ENCODE measurements around the gene BET1L. TPM values are rescaled to one million over a fixed set of nuclear protein-coding genes. Genes with fewer than 3 reads are reported as not detected.

BET1L gene
- total RNA-seq, 3 donors from 2014 or later (not counting 1 experiment from before 2014, with no cell fraction given), result 32.4 to 44.1 (median 35.8) TPM

- intact Hi-C loops (cut with micrococcal nuclease), result no loop called here
- Histone ChIP-seq H3K4me1 (ENCODE audit: control insufficient read depth, insufficient read depth, low read length) (peaks cover 13% of the 10 kb centered on the region), H3K4me3 (ENCODE audit: low read length) (no peak overlapping the region), H3K27me3 (ENCODE audit: control insufficient read depth, insufficient read depth, low read length) (no peaks in the 10 kb centered on the region), H3K27ac (ENCODE audit: low read length) (no peak overlapping the region), H3K9me3 (ENCODE audit: control insufficient read depth, insufficient read depth, low read length) (no peaks in the 10 kb centered on the region), H3K36me3 (ENCODE audit: control insufficient read depth, insufficient read depth, low read length) (peaks cover 68% of the 10 kb centered on the region)
- no peak overlapping the region for H3K4me3 Mint-ChIP-seq
- H3K4me1 Mint-ChIP-seq, result peaks cover 7 to 26% of the 10 kb centered on the region in 2 donors
- DNase-seq (no peak), ATAC-seq (no peak)
- H3K27me3 Mint-ChIP-seq (ENCODE audit: low read depth in 2 of 2), result no peaks in the 10 kb centered on the region
- TF ChIP-seq CTCF (IDR thresholded peaks at IDR 0.05), result no peak
- H3K36me3 Mint-ChIP-seq, result no peaks in the 10 kb centered on the region
- H3K27ac Mint-ChIP-seq, result no peak overlapping the region
- WGBS (ENCODE audit: insufficient coverage), result 93% methylated on average over 7 of the region's 7 CpGs
- H3K9me3 Mint-ChIP-seq, result no peaks in the 10 kb centered on the region
Measured at GRCh38 chr11:214083-214482, 6.9 kb upstream of the BET1L start.

GRCh38 chr11:213111-213510 lies 5.9 kb upstream of the BET1L start:
- intact Hi-C loops (cut with micrococcal nuclease), result no loop called here
- H3K9me3 ChIP-seq (ENCODE audit: control insufficient read depth, insufficient read depth, low read length), result no peaks in the 10 kb centered on the region
- Mint-ChIP-seq H3K27ac (peak overlapping the region in 1 of 2 donors; percentile 53), H3K4me3 (no peak overlapping the region), H3K27me3 (ENCODE audit: low read depth in 2 of 2) (no peaks in the 10 kb centered on the region), H3K9me3 (no peaks in the 10 kb centered on the region), H3K36me3 (no peaks in the 10 kb centered on the region), H3K4me1 (peaks cover 9 to 33% of the 10 kb centered on the region in 2 donors)
- H3K4me3 ChIP-seq (ENCODE audit: low read length), result no peak overlapping the region
- peaks cover 64% of the 10 kb centered on the region for H3K36me3 ChIP-seq (ENCODE audit: control insufficient read depth, insufficient read depth, low read length)
- no peak overlapping the region for H3K27ac ChIP-seq (ENCODE audit: low read length)
- WGBS (ENCODE audit: insufficient coverage), result 95% methylated on average over 4 of the region's 4 CpGs
- DNase-seq (no peak), ATAC-seq (no peak)
- no peak for TF ChIP-seq CTCF (IDR thresholded peaks at IDR 0.05)
- H3K27me3 ChIP-seq (ENCODE audit: control insufficient read depth, insufficient read depth, low read length), result no peaks in the 10 kb centered on the region
- peaks cover 19% of the 10 kb centered on the region for H3K4me1 ChIP-seq (ENCODE audit: control insufficient read depth, insufficient read depth, low read length)

- no peak overlapping the region for H3K4me3 Mint-ChIP-seq
- Histone ChIP-seq H3K9me3 (ENCODE audit: control insufficient read depth, insufficient read depth, low read length) (no peaks in the 10 kb centered on the region), H3K4me1 (ENCODE audit: control insufficient read depth, insufficient read depth, low read length) (peaks cover 25% of the 10 kb centered on the region), H3K27ac (ENCODE audit: low read length) (no peak overlapping the region), H3K27me3 (ENCODE audit: control insufficient read depth, insufficient read depth, low read length) (no peaks in the 10 kb centered on the region), H3K4me3 (ENCODE audit: low read length) (no peak overlapping the region), H3K36me3 (ENCODE audit: control insufficient read depth, insufficient read depth, low read length) (peaks cover 64% of the 10 kb centered on the region)
- TF ChIP-seq CTCF (IDR thresholded peaks at IDR 0.05), result no peak
- 95% methylated on average over 16 of the region's 17 CpGs for WGBS (ENCODE audit: insufficient coverage)
- intact Hi-C loops (cut with micrococcal nuclease), result no loop called here
- H3K27me3 Mint-ChIP-seq (ENCODE audit: low read depth in 2 of 2), result no peaks in the 10 kb centered on the region
- H3K36me3 Mint-ChIP-seq, result no peaks in the 10 kb centered on the region
- no peaks in the 10 kb centered on the region for H3K9me3 Mint-ChIP-seq
- no peak for ATAC-seq
- DNase-seq, result no peak
- peak overlapping the region in 1 of 2 donors; percentile 53 for H3K27ac Mint-ChIP-seq
- H3K4me1 Mint-ChIP-seq, result peaks cover 11 to 33% of the 10 kb centered on the region in 2 donors
Measured at GRCh38 chr11:212150-213100, 5.2 kb upstream of the BET1L start.
